Measurements from ENCODE around the gene EIF4ENIF1. TPM values are rescaled to one million over a fixed set of nuclear protein-coding genes. Genes with fewer than 3 reads are reported as not detected.
A peak's percentile ranks its signal among the peaks of the same experiment; 100 is the strongest.
"Not testable (repeated sequence)": the region's sequence is repeated elsewhere in the genome, so short reads cannot be mapped to it uniquely, and the experiment has no call there.

EIF4ENIF1 gene
- total and polyA plus RNA-seq, 12 donors = 9.2 to 32.8 (median 21.0) TPM

DNA sequence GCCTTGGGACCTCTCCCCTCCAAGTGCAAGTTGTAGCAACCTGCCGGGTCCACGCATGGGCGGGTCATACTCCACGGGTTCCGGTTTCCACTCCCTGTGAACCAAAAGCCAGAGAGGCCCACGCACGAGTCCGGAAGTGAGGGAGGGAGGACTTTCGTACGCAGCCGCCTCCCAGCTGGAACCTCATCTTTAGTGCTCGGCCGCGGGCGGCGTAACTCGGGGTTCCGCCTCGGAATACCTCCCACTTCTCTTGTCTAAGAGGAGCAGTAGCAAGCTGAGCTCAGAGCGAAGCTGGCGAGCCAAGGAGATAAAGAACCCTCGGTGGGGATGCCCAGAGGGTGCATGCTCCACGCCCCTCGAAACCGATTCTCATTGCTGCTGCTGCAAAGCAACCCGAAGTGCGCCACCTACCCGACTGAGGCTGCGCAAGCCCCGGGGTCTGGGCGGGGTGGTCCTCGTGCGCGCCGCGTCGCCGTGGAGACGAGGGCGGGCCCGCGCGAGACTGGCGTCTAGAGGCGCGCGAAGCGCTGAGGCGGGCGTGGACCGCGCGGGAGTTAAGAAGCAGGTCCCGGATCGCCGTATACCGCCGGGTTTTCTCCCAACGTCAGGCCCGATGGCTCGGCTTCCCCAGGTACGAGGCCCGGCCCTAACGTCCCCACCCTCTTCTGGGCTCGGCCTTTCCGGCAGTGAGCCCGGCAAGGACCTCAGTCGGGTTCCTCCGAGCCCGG is 6.5 kb upstream of the EIF4ENIF1 start, which contains the start of gene SFI1:
Gene SFI1 (plus strand): TSS at position 530 of the 728 bp plus-strand sequence. CDS start 11,749 bp downstream, outside the sequence.
- Histone ChIP-seq H3K4me3 (peak within 1 kb of the TSS; percentile 41 to 88 (median 68)), H3K4me1 (replicated peaks in 1 of 2) (peaks cover 7 to 13% of the 10 kb centered on the region in 2 donors), H3K36me3 (replicated peaks in 1 of 2) (no peaks in the 10 kb centered on the region), H3K27me3 (no peaks in the 10 kb centered on the region), H3K27ac (peak within 1 kb of the TSS; percentile 43 to 92 (median 79)), H3K9me3 (replicated peaks in 1 of 3) (no peaks in the 10 kb centered on the region)
- DNase-seq = peak; percentile 92 to 96 (median 93)
- intact Hi-C loops (cut with DNase I) = no loop called here
- TF ChIP-seq, protein P1, sequence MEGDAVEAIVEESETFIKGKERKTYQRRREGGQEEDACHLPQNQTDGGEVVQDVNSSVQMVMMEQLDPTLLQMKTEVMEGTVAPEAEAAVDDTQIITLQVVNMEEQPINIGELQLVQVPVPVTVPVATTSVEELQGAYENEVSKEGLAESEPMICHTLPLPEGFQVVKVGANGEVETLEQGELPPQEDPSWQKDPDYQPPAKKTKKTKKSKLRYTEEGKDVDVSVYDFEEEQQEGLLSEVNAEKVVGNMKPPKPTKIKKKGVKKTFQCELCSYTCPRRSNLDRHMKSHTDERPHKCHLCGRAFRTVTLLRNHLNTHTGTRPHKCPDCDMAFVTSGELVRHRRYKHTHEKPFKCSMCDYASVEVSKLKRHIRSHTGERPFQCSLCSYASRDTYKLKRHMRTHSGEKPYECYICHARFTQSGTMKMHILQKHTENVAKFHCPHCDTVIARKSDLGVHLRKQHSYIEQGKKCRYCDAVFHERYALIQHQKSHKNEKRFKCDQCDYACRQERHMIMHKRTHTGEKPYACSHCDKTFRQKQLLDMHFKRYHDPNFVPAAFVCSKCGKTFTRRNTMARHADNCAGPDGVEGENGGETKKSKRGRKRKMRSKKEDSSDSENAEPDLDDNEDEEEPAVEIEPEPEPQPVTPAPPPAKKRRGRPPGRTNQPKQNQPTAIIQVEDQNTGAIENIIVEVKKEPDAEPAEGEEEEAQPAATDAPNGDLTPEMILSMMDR (IDR thresholded peaks at IDR 0.05) = peak in 4 of 6 experiments; percentile 4 to 27 (median 16)
- peak; percentile 17 to 85 for TF ChIP-seq POLR2A (IDR thresholded peaks at IDR 0.05)
- 0 to 1% (median 0%) methylated on average over 5 to 70 of the region's 70 CpGs for WGBS, 4 donors

DNA sequence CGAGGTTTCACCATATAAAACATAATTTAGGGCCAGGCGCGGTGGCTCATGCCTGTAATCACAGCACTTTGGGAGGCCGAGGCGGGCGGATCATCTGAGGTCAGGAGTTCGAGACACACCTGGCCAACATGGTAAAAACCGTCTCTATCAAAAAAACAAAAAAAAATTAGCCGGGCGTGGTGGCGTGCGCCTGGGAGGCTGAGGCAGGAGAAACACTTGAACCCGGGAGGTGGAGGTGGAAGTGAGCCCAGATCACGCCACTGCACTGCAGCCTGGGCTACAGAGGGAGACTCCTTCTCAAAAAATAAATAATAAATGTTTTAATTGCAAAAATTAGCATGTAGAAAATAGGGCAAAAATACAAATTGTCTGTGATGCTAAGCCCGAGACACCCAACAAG is 5.7 kb upstream of the EIF4ENIF1 start:
- 70 to 75% (median 73%) methylated on average over 15 of the region's 15 CpGs for WGBS, 4 donors
- intact Hi-C loops (cut with DNase I) = no loop called here
- no peaks in the 10 kb centered on the region for H3K36me3 ChIP-seq (replicated peaks in 1 of 2)
- H3K27ac ChIP-seq = peak overlapping the region in 2 of 5 donors; percentile 87 to 92
- H3K27me3 ChIP-seq = no peaks in the 10 kb centered on the region
- H3K9me3 ChIP-seq (replicated peaks in 1 of 3) = no peaks in the 10 kb centered on the region
- H3K4me3 ChIP-seq = peak overlapping the region in 2 of 4 donors; percentile 88
- DNase-seq = no peak
- TF ChIP-seq, protein P1 (IDR thresholded peaks at IDR 0.05) = no peak
- TF ChIP-seq POLR2A (IDR thresholded peaks at IDR 0.05) = no peak
- peaks cover 7 to 19% of the 10 kb centered on the region in 2 donors for H3K4me1 ChIP-seq (replicated peaks in 1 of 2)

DNA sequence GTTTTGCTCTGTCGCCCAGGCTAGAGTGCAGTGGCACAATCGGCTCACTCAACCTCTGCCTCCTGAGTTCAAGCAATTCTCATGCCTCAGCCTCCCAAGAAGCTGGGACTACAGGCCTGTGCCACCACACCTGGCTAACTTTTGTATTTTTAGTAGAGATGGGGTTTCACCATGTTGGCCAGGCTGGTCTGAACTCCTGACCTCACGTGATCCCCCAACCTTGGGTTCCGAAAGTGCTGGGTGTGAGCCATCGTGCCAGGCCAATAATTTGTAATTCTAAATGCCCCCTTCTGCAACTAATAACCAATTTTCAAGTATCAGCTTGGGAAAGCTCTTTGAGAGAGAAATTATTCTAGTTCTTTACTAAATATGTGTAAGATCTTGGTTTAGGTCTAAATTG is 3.7 kb upstream of the EIF4ENIF1 start:
- WGBS, 4 donors = 83 to 93% (median 89%) methylated on average over 5 of the region's 5 CpGs
- intact Hi-C loops (cut with DNase I); DNase-seq; H3K9me3 ChIP-seq (replicated peaks in 1 of 3); H3K4me3 ChIP-seq; H3K27me3 ChIP-seq; H3K36me3 ChIP-seq (replicated peaks in 1 of 2): not testable (repeated sequence)
- H3K27ac ChIP-seq = peak overlapping the region in 1 of 5 donors; percentile 20
- peaks cover 7 to 25% of the 10 kb centered on the region in 2 donors for H3K4me1 ChIP-seq (replicated peaks in 1 of 2)

DNA sequence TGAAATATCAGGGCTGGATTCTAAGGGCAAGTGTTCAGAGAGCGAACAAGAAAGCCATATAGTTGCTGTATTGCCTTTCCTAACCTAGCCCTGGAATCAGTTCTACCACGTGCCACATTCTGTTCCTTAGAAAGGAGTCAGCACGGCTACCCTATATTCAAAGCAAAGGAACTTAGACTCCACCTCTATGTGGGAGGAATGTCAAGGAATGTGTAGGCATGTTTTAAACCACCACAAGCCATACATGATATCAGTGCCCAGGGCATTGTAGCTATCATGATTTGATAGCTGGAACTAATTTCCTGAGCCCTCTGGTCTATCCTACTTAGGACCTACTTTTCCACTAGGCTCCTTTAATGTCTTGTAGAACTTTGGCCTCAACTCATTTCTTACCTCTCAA is 2.5 kb upstream of the EIF4ENIF1 start:
- no peak overlapping the region for H3K4me3 ChIP-seq
- H3K4me1 ChIP-seq (replicated peaks in 1 of 2) = peaks cover 4 to 36% of the 10 kb centered on the region in 2 donors
- H3K36me3 ChIP-seq (replicated peaks in 1 of 2) = peaks cover 0 to 10% of the 10 kb centered on the region in 2 donors
- H3K9me3 ChIP-seq (replicated peaks in 1 of 3) = no peaks in the 10 kb centered on the region
- intact Hi-C loops (cut with DNase I) = no loop called here
- no peak overlapping the region for H3K27ac ChIP-seq
- WGBS, 4 donors = 92 to 97% (median 95%) methylated on average over 3 of the region's 3 CpGs
- no peaks in the 10 kb centered on the region for H3K27me3 ChIP-seq
- no peak for DNase-seq
- TF ChIP-seq POLR2A (IDR thresholded peaks at IDR 0.05) = no peak
- TF ChIP-seq, protein P1 (IDR thresholded peaks at IDR 0.05) = no peak

All from adrenal gland (tissue), 12 donors.